Fibroblast of skin of left biceps (primary cell): ENCODE measurements around the gene UBE2A.

Experiments used
- DNase-seq, 2 experiments: peaks; one replicate each; pipeline ENCODE4 v3.0.0-alpha.2; 2013; ENCODE audit warnings: low read depth in 2 of 2

UBE2A gene

DNA sequence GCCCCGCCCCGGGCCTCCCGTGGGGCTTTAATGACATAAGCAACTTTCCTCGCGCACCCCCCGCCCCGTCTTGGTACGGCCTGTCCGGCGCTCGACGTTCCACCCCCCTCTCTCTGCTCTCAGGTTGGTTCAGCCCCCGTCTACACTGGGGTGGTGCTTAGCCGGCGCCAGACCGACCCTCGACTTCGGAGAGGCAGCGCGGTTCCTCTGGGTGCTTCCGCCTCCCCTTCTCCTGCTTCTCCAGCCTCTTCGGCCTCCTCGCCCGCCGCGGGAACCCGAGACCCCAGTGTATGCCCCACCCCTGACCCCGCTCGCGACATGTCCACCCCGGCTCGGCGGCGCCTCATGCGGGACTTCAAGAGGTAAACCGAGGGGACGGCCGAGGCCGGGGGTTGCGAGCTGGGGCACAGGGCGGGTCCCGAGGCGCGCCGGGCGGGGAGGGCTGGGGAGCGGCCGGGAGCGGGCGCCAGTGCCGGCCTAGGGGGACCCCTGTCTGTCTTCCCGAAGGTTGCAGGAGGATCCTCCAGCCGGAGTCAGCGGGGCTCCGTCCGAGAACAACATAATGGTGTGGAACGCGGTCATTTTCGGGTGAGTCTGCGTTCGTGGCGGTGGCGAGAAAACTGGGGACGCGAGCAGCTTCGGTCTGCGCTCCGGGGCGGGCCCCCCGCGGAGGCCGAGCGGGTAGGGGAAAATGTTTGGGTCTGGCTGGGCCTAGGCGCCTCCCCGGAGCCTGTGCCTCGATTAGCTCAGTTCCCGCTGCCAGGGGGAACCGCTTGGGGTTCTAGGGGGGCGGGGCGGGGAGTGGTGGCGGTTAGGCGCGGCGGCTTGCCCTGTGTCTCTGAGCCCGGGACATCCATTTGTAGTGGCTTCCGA is at the start of gene UBE2A:
Gene UBE2A, plus strand, starts transcription at position 170 of the 873 bp plus-strand sequence. Its CDS starts 149 bp downstream, at position 319.
- peak; percentile 80 to 82 for DNase-seq

- DNase-seq = no peak
Measured at GRCh38 chrX:119529345-119530276, 44.8 kb upstream of the UBE2A start.

DNA sequence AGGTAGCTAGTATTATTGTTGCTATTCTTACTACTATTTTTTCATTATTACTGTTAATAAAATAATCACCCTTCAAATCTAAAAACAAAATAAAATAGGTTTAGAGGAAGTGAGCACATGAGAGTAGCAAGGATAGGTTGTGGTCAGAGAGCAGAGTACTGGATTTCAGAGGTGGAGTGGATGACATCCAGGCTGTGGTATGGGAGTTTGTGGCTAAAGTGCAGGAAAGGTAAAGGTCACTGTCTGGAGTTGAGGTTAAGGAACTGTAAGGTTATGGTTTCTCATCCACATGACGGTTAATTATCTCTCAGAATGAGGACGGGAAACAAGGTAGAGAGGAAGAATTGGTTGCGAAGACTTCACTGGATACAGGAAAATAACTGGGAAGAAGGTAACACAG is 36.9 kb upstream of the UBE2A start:
- DNase-seq = no peak

DNA sequence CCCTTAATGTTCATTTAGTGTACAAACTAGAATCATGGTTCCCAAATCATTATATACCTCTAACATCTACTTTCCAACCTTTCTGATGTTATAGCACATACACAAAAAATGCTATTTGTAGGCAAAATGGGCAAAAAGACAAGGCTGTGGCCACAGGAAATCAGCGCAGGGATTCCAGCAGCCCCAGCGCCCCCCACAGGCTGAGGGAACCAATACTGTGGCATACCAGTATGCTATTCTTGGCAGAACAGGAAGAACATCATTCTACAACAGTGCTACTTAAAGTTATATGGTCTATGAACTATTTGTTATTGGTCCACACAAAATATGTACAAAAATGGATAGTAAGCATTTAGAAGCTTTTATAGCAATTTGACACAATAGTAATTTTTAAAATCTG is 34.5 kb upstream of the UBE2A start:
- no peak for DNase-seq

DNA sequence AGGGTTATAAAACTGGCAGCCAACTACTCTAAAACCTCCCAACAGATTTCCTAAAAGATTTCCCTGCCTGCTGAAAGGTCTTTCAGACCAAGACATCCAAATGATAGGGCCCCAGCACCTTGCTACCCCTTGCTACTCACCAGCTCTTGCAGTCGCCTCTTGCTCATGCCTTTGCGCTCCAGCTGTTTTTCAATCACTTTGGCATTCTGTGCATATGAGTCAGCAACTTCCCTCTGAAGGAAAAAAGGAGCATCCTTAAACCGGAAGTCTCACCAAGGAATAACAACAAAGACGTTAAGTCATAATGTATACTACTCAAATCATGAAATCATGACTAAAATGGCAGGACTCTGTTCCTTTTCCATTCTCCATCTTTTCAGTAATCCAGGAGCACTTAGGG is 33.2 kb upstream of the UBE2A start:
- peak; percentile 33 to 40 for DNase-seq

GRCh38 chrX:119549327-119550016 is 24.9 kb upstream of the UBE2A start:
- no peak for DNase-seq

- DNase-seq = no peak
Measured at GRCh38 chrX:119552508-119552907, 21.9 kb upstream of the UBE2A start.

DNA sequence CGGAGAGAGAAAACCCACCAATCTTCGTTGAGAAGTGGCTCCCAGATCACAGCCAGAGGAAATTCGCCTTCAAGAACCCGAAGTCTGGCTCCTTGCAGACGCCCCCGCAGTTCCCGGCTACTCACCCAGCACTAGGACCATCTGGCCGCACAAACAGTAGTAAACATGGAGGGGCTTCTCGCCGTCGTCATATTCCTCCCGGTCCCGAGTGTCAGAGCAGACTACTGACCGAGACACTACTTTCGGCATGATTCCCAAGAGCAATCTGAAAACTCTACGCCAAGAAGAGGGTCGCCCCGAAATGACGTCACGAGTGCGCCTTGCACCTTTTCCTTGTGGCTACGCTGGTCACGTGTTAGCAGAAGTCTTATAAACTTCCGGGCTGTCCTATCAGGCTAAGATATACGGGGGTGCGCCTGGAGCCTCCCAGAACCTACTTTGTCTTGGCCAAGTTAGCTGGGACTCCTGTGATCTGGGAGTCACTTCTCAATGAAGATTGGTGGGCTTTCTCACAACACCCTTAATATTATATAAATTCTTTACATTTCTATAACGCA is 9.2 kb upstream of the UBE2A start, which contains the start of gene STEEP1:
Gene STEEP1, minus strand, starts transcription at position 303 of the 557 bp plus-strand sequence. Its CDS starts 54 bp downstream, at position 249.
- DNase-seq = peak; percentile 78 to 80

DNA sequence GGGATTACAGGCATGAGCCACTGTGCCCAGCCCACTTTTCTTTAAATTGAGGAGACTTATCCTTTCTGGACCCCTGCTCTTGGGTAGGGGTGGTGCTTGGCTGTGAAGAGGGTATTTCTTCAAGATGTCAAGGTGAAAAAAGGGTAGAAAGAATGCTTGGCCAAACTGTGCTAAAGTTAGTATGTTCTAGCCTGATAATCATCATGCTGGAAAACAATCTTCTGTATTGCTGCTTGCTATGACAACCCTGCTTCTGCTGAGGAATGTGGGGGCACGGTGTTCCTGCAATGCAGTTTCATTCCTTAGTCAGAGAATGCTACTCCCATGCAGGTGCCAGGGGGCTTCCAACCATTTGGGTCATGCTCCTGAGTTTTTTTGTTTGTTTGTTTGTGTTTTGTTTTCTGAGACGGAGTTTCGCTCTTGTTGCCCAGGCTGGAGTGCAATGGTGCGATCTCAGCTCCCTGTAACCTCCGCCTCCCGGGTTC is 4.0 kb upstream of the UBE2A start:
- DNase-seq = no peak

GRCh38 chrX:119573222-119573621 is 1.1 kb upstream of the UBE2A start:
- DNase-seq = no peak

GRCh38 chrX:119573840-119574393 is 446 bp upstream of the UBE2A start:
- DNase-seq = no peak

DNA sequence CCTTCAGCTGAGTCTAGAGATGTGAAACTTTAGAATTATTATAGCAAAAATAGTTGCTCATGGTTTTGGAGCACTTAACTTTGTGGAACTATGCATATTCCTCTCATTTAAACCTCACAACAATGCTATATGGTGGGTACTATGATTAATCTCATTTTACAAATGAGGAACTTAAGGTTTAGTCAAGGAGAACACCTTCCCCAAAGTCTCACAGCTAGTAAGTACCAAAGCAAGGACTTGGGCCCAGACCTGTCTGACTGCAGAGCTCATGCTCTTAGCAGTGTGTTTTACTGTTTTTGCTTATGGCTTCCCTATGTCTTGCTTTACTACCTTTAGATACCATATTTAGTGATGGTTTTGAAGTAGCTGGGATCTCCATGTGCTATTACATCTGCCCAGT is 5.1 kb downstream of the UBE2A start:
- DNase-seq = no peak

DNA sequence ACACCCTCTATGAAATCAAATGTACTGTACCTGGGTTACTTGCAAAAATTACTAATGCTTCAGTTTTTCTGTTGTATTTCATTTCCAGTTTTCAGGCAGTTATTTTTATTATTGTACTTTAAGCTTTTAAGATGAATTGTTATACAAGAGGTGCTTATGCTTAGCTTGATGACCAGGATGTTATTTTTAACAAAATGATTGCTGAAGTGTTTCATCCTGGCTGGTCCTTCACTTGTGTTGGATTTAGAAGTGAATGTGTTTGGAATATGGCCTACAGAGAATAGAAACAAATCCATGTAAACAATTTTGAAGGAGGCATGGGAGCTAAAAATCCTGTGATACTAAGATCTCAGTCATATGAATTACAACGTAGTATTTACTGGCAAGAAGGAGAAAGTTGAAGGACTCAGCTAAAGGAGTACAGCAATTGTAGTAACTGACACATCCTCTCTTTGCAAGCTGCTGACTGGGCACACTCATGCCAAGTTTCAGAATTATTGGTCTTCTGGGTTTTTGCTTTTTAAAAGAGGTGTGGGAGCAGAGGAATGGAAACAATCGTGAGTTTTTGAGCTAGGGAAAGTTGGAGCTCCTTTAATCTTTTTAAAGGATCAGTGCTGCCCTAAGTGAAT is 9.2 kb downstream of the UBE2A start:
- DNase-seq = no peak

- no peak for DNase-seq
Measured at GRCh38 chrX:119589810-119590209, 15.4 kb downstream of the UBE2A start.

GRCh38 chrX:119602701-119603255 is 28.4 kb downstream of the UBE2A start:
- no peak for DNase-seq

- DNase-seq = no peak
Measured at GRCh38 chrX:119604766-119605463, 30.6 kb downstream of the UBE2A start.

- no peak for DNase-seq
Measured at GRCh38 chrX:119605464-119606279, 31.3 kb downstream of the UBE2A start.

DNA sequence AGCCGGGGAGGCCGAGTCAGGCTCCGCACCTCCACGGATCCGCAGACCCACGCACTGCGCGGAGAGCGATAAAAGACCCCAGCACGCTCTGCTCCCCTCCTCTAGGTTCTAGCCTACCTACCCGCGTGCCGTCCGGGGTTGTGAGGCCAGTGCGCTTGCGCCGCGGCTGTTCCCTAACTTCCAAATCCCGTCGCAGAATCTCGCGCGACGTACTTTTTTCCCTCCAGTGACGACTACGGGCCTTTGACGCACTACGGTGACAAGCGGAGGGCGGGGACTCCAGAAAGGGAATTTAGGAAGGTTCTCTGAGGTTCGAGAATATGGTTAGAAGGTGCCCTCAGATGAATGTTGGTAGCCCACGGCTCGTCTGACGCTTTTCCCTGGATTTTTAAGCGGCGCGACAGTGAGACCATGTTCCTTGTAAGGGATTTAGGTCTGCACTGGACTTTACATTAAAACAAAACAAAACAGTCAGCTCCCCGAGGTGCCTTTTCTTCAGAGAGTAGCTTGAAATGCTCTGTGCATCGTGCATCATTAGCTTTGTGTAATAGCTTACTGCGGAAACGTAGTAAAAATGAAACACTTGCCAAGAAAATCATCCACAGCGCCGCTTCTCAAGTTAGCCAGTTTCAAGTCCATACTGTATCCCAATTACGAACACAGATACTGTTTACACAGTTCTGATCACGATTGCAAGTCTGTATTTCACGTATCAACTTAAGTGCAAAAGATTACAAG is 32.1 kb downstream of the UBE2A start, which contains the start of gene NKRF:
Gene NKRF, minus strand, starts transcription at position 145 of the 738 bp plus-strand sequence.
- peak; percentile 78 to 80 for DNase-seq
